Mononuclear cell (primary cell): ENCODE measurements around the gene SNTG2. TPM values are rescaled to one million over a fixed set of nuclear protein-coding genes. Genes with fewer than 3 reads are reported as not detected.

Experiments used
- H3K27me3 ChIP-seq: 2 replicates; pipeline ENCODE4 v1.6.0; 2011; ENCODE audit warnings: low read length, control low read depth; ENCODE audit not compliant: insufficient read depth
- H3K4me1 ChIP-seq: 2 replicates; pipeline ENCODE4 v1.5.1; 2011; ENCODE audit warnings: mild to moderate bottlenecking, low read length, control low read depth; ENCODE audit not compliant: insufficient read depth
- H3K4me3 ChIP-seq: 2 replicates; pipeline ENCODE4 v1.5.1; 2011; ENCODE audit warnings: mild to moderate bottlenecking, low read length, moderate library complexity
- H3K9me3 ChIP-seq: 2 replicates; pipeline ENCODE4 v1.5.1; 2011; ENCODE audit warnings: low read depth, mild to moderate bottlenecking, control low read depth, low read length
- total RNA-seq: library from RNA; depleted of rRNA; stranded (reverse); fragments of >200 nt; gene quantifications from one replicate; pipeline ENCODE4 v1.2.3, GENCODE V29; 2012

SNTG2 gene
- total RNA-seq, 1 donor = 1.5 TPM

GRCh38 chr2:981759-982158 lies 31.1 kb downstream of the SNTG2 start:
- peaks cover 6% of the 10 kb centered on the region for H3K4me1 ChIP-seq
- no peaks in the 10 kb centered on the region for H3K9me3 ChIP-seq
- H3K4me3 ChIP-seq = no peak overlapping the region
- no peaks in the 10 kb centered on the region for H3K27me3 ChIP-seq

DNA sequence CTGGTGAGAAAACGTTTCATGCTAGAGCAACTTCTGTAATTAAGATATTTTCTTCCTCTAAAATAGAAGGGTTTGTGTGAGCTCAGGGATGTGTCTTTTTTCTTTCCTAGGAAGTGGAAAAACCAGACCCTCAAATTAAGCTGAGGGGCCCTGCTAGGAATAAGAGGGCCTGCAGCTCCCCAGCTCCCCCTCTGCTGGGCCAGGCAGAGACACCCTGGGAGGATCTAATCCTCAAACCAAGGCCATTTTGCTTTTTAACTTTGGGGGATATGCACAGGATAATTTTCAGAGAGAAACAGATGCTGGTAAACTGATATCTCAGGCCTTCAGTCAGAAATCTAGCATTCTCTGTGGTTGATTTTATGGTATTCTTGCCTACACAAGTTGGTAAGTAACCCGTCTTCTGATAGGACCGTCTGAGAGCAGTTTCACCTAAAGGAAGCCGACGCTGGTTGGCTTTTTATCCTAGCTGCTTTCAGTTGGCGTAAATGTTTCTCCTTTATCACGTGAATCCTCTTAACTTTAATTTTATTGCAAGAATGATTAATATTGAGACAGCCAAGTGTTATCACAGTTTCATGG lies 34.8 kb downstream of the SNTG2 start:
- no peaks in the 10 kb centered on the region for H3K4me1 ChIP-seq
- H3K27me3 ChIP-seq = no peaks in the 10 kb centered on the region
- H3K4me3 ChIP-seq = no peak overlapping the region
- H3K9me3 ChIP-seq = no peaks in the 10 kb centered on the region

DNA sequence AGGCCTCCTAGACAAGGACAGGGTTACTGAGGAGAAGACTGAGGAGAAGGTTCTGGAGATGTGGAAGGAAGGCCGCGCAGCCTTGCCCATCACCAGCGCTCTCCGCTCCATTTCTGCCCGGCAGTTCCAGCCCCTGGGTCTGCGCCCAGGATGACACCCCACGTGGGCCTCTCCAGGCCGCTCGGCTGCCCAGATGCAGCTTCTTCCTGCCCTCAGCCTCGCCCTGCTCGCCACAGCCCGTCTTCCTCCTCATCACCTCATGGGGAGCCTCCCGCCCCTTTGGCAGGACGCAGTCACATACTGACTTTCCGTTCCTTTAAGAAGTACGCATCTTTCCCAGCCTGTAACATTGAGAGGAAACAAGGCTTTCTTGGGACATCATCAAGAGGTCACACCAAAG lies 37.1 kb downstream of the SNTG2 start:
- H3K4me3 ChIP-seq = no peak overlapping the region
- no peaks in the 10 kb centered on the region for H3K9me3 ChIP-seq
- no peaks in the 10 kb centered on the region for H3K27me3 ChIP-seq
- no peaks in the 10 kb centered on the region for H3K4me1 ChIP-seq

DNA sequence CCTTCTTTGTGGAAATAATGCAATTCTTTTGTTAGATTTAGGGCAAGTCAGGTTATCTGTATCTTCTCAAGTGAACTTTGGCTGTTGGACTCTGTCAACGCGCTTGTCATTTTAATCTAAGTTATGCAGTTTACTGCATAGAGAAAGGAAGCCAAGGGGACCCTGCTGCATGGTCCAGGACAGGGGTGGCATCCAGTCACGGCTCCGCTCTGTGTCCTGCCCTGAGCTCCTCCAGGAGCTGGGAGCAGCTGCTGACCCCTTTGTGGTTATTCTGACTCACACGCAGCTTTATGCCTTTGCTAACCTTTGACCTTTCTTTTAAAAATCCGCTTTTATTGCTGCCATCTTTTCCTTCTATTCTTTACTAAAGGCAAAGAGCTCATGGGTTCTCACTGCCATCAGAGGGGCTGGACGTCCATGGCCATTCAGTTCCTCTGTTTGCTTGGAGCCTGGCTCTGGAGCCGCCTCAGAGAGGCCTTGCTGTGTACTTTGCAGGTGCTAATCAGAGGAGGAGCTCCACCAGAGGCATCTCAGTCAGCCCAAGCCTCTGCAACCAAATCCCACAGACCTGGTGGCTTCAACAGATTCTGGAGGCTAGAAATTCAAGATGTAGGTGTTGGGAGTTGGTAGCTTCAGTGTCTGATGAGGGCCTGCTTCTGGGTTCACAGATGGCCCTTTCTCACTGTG lies 39.3 kb downstream of the SNTG2 start:
- no peak overlapping the region for H3K4me3 ChIP-seq
- H3K4me1 ChIP-seq = no peaks in the 10 kb centered on the region
- no peaks in the 10 kb centered on the region for H3K9me3 ChIP-seq
- no peaks in the 10 kb centered on the region for H3K27me3 ChIP-seq

- H3K4me3 ChIP-seq = no peak overlapping the region
- H3K27me3 ChIP-seq = peaks cover 3% of the 10 kb centered on the region
- no peaks in the 10 kb centered on the region for H3K4me1 ChIP-seq
- no peaks in the 10 kb centered on the region for H3K9me3 ChIP-seq
These were observed 40.3 kb downstream of the SNTG2 start for GRCh38 chr2:990970-991369.

DNA sequence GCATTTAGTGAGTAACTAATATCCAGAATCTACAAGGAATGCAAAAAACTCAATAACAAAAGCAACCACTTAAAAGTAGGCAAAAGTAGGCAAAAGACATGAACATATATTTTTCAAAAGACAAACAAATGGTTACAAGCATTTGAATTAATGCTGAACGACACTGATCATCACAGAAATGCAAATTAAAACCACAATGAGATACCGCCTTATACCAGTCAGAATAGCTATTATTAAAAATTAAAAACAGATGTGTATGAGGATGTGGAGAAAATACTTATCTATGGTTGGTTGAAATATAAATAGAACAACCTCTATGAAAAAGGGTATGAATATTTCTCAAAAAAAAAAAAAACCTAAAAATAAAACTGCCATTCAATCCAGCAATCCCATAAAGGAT lies 51.7 kb downstream of the SNTG2 start:
- H3K4me3 ChIP-seq = no peak overlapping the region
- no peaks in the 10 kb centered on the region for H3K9me3 ChIP-seq
- no peaks in the 10 kb centered on the region for H3K4me1 ChIP-seq
- H3K27me3 ChIP-seq = peaks cover 7% of the 10 kb centered on the region

DNA sequence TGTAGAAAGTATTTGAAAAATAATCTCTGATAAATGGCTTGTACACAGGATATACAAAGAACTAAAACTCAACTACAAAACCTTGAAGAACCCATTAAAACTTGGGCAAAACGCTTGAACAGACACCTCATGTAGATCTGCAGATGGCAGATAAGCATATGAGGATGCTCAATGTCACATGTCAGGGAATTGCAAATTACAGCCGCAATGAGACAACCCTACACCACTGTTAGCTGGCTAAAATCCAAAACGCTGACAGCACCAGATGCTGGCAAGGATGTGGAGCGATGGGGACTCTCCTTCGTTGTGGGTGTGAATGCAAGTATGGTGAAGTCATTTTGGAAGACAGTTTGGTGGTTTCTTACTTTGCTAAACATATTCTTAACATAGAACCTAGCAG lies 53.7 kb downstream of the SNTG2 start:
- H3K9me3 ChIP-seq = no peaks in the 10 kb centered on the region
- H3K4me3 ChIP-seq = no peak overlapping the region
- H3K27me3 ChIP-seq = peaks cover 6% of the 10 kb centered on the region
- no peaks in the 10 kb centered on the region for H3K4me1 ChIP-seq

DNA sequence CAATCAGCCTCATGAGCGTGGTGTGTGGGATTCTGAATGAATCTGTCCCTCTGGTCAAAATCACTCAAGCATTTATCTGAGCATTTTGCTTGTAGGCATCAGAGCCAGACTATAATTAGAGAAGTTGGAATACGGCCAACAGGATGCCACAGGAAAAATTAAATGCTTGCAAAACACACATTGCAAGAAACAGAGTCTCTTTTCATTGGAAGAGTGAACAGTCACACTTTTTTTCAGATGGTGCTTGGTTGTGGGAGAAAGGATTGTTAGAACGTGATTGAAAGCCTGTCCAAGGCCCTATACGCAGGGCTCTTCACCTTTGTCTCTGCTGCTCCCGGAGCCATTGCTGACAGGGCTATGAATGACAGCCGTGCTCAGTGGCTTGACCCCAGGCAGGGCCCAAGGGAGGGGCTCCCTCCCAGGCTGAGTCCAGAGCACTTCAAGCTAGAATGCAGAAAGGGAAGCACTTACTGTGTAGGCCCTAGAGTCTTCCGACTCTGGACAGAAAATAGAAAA lies 59.8 kb downstream of the SNTG2 start:
- no peak overlapping the region for H3K4me3 ChIP-seq

GRCh38 chr2:1011006-1011405 lies 60.4 kb downstream of the SNTG2 start:
- H3K27me3 ChIP-seq = no peaks in the 10 kb centered on the region
- H3K4me3 ChIP-seq = no peak overlapping the region

More for the DNA sequence above, 59.8 kb downstream of the SNTG2 start:
- H3K4me1 ChIP-seq = no peaks in the 10 kb centered on the region
- no peaks in the 10 kb centered on the region for H3K27me3 ChIP-seq
- H3K9me3 ChIP-seq = no peaks in the 10 kb centered on the region

GRCh38 chr2:1011985-1012384 lies 61.3 kb downstream of the SNTG2 start:
- Histone ChIP-seq H3K4me1 (no peaks in the 10 kb centered on the region), H3K9me3 (no peaks in the 10 kb centered on the region), H3K4me3 (no peak overlapping the region), H3K27me3 (no peaks in the 10 kb centered on the region)

More at GRCh38 chr2:1011006-1011405, 60.4 kb downstream of the SNTG2 start:
- Histone ChIP-seq H3K9me3 (no peaks in the 10 kb centered on the region), H3K4me1 (no peaks in the 10 kb centered on the region)

DNA sequence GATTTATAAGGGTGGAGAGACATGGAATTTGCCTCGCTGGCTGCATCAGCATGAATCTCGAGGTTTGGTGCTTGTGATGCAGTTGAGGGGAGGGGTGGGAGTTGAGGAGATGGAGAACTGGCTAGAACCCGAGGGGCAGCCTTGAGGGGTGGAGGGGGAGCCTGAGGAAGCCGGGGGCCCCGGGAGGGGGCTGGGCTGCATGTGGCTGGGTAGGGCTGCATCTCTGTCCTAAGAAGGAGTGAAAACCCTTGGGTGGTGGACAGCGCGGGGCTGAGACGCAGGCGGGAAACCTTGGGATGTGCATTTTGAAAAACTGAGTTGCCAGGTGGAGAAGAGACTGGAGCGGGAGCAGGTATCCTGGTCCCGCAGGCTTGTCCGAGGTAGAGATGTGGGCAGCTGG lies 64.2 kb downstream of the SNTG2 start:
- H3K4me1 ChIP-seq = no peaks in the 10 kb centered on the region
- H3K27me3 ChIP-seq = no peaks in the 10 kb centered on the region
- no peaks in the 10 kb centered on the region for H3K9me3 ChIP-seq
- no peak overlapping the region for H3K4me3 ChIP-seq

DNA sequence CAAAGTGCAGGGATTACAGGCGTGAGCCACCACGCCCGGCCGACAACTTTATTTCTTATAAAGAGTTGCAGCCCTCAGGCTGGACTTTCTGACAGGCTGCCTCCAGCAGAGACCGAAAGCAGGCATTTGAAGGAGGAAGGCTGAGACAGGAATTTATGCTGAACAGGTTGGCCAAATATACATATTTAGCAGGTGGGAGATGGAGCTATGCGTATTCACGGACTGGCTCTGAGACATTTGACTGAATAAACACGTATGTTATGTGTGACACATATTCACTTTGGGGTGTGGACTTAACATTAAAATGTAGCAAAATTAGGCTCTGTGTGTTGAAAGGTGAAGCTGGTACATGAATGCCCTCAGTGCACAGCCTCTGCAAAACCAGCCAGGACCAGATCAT lies 65.9 kb downstream of the SNTG2 start:
- Histone ChIP-seq H3K4me3 (no peak overlapping the region), H3K9me3 (no peaks in the 10 kb centered on the region), H3K4me1 (no peaks in the 10 kb centered on the region), H3K27me3 (no peaks in the 10 kb centered on the region)

GRCh38 chr2:1017827-1018226 lies 67.2 kb downstream of the SNTG2 start:
- Histone ChIP-seq H3K4me1 (no peaks in the 10 kb centered on the region), H3K27me3 (no peaks in the 10 kb centered on the region), H3K4me3 (no peak overlapping the region), H3K9me3 (no peaks in the 10 kb centered on the region)

DNA sequence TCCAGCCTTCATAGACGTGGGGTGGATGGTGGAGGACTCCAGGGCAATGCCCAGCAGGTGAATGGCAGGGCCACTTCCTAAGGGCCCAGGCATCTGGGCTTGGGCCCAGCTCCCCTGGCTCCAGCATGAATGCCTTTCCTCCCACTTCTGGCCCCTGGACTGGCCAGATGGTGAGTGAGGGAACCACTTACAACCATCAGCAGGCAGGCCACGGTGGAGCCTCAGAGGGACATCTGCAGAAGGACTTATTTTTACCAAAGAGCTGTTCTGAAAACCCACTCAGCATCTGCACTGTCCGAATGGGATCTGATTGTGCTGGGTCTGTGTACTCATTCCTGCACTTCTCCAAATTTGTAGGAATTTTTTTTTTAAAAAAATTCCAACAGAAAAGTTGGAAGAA lies 69.6 kb downstream of the SNTG2 start:
- no peaks in the 10 kb centered on the region for H3K27me3 ChIP-seq
- no peaks in the 10 kb centered on the region for H3K9me3 ChIP-seq
- H3K4me1 ChIP-seq = no peaks in the 10 kb centered on the region
- H3K4me3 ChIP-seq = no peak overlapping the region

GRCh38 chr2:1022178-1022577 lies 71.5 kb downstream of the SNTG2 start:
- no peaks in the 10 kb centered on the region for H3K27me3 ChIP-seq
- H3K4me1 ChIP-seq = no peaks in the 10 kb centered on the region
- H3K4me3 ChIP-seq = no peak overlapping the region
- H3K9me3 ChIP-seq = no peaks in the 10 kb centered on the region

GRCh38 chr2:1024981-1025380 lies 74.3 kb downstream of the SNTG2 start:
- no peak overlapping the region for H3K4me3 ChIP-seq

More at GRCh38 chr2:1024981-1025380, 74.3 kb downstream of the SNTG2 start:
- no peaks in the 10 kb centered on the region for H3K27me3 ChIP-seq
- H3K9me3 ChIP-seq = no peaks in the 10 kb centered on the region
- no peaks in the 10 kb centered on the region for H3K4me1 ChIP-seq
